Right ventricle myocardium inferior (tissue), 1 donor: ENCODE data around the gene TM9SF4. TPM values are rescaled to one million over a fixed set of nuclear protein-coding genes. Genes with fewer than 3 reads are reported as not detected.

Experiments
- ATAC-seq: fragments of 200-7000 bp; cut with Tn5 transposase; one replicate; pipeline ENCODE4 v1.9.1; 2020; ENCODE audit warnings: mild to moderate bottlenecking, moderate library complexity
- DNase-seq: peaks from one replicate; pipeline ENCODE4 v3.0.0; 2021; ENCODE audit errors: missing footprints
- intact Hi-C: fragments of 100-400 bp; cut with DNase I; formaldehyde crosslinking; loops from one replicate; pipeline ENCODE4 v1.11.0; 2022
- total RNA-seq: library from RNA; stranded (reverse); fragmentation: NEBNext Ultra II Directional; extraction: Animal tissue kit (Norgen Biotek cat#: 25700); gene quantifications from one replicate; pipeline ENCODE4 v1.2.1, GENCODE V29; 2021
- donor health status: DM: no; HTN: yes; CAD: no; lungs with severe emphysema.

Gene TM9SF4
- total RNA-seq, 1 donor from 2014 or later, result 25.3 TPM

DNA sequence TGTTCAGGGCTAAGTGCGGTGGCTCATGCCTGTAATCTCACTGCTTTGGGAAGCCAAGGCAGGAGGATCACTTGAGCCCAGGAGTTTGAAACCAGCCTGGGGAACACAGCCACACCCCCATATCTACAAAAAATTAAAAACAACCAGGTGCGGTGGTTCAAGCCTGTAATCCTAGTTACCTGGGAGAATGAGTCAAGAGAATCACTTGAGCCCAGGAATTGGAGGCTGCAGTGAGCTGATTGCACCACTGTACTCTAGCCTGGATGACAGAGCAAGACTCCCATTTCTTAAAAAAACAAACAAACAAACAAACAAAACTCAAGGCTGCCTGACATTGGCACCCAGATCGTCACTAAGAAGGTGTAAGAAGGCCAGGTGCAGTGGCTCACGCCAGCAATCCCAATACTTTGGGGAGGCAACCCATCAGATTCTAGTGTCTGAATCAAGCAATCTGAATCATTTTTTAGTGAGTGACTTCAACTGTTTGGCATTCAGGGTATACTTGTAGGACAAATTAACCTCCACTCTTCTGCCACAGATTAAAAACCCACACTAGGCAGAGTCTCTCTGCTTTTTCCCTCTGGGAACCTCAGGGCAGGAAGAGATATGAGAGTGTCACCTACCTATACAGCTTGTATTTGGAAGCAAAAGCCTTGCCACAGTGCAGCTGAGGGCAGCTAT is 91.9 kb downstream of the TM9SF4 start:
- intact Hi-C loops, result no loop called here
- no peak for DNase-seq
- no peak for ATAC-seq

DNA sequence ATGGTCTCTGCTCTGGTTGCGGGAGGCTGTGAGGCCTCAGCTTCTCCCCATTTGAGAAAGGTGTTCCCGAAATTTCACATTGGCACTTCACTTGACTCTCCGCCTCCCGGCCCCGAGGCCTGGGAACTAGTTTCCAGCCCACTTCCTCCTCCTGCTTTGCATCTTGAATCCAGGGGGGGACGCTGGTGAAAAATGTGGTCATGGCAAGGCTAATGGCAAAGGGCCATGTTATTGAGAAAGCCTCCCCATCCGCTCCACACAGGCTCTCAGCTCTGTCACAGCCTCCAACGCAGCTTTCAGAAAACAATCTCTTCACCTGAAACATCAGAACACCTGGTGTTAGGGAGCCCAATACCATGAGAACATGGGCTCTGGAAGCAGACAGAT is 92.5 kb downstream of the TM9SF4 start:
- ATAC-seq (no peak), DNase-seq (no peak)
- intact Hi-C loops, result no loop called here

DNA sequence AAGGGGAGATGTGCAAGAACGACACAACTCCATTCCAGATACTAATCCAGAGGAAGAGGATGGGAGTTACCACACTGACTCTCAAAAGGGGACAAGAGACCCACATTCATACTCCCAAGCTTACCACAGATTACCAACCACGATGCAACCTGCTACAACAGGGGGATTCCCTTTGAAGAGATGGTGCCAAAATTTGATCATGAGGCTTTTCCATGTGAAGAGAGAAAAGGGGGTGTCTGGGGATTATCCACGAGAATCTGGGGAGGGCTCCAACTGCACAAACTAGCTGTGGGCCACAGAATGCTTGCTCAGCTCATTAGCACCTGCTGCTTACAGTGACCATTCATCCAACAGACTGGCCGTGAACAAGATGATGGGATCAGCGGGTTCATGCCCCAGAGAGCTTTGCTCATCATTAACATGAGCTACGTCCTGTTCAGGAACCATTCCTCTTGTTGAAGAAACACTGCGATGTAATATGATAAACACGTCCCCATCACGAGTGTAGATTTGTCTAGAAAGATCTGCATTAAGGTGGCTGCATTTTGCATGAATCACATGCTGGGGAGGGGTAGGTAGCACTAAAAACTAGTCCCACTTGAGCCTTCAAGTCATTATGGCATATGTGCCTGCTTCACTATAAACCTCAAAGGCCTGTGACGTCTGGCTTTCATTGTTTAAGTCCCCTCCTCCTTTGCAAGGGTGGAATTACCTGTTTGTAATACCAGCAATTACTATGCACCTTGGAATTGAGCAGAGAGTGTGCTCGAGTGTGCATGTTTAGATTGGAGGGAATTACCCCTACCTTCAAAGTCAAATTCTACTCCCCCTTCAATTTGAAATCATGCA is 94.1 kb downstream of the TM9SF4 start:
- DNase-seq (no peak), ATAC-seq (no peak)
- intact Hi-C loops, result no loop called here

GRCh38 chr20:32204205-32205109 is 94.9 kb downstream of the TM9SF4 start:
- no peak for ATAC-seq
- intact Hi-C loops, result loop anchor here (5.0 kb wide), 4 partner anchors 78 to 153 kb away; partner anchors contain the start of gene ASXL1

GRCh38 chr20:32205110-32205842 is 95.8 kb downstream of the TM9SF4 start:
- intact Hi-C loops, result loop anchor here (5.0 kb wide), 4 partner anchors 77 to 152 kb away; partner anchors contain the start of gene ASXL1

More at GRCh38 chr20:32204205-32205109, 94.9 kb downstream of the TM9SF4 start:
- no peak for DNase-seq

GRCh38 chr20:32205843-32206759 is 96.6 kb downstream of the TM9SF4 start:
- DNase-seq (no peak), ATAC-seq (no peak)
- intact Hi-C loops, result loop anchor here (5.0 kb wide), 4 partner anchors 76 to 151 kb away; partner anchors contain the start of gene ASXL1

More at GRCh38 chr20:32205110-32205842, 95.8 kb downstream of the TM9SF4 start:
- ATAC-seq (no peak), DNase-seq (no peak)

DNA sequence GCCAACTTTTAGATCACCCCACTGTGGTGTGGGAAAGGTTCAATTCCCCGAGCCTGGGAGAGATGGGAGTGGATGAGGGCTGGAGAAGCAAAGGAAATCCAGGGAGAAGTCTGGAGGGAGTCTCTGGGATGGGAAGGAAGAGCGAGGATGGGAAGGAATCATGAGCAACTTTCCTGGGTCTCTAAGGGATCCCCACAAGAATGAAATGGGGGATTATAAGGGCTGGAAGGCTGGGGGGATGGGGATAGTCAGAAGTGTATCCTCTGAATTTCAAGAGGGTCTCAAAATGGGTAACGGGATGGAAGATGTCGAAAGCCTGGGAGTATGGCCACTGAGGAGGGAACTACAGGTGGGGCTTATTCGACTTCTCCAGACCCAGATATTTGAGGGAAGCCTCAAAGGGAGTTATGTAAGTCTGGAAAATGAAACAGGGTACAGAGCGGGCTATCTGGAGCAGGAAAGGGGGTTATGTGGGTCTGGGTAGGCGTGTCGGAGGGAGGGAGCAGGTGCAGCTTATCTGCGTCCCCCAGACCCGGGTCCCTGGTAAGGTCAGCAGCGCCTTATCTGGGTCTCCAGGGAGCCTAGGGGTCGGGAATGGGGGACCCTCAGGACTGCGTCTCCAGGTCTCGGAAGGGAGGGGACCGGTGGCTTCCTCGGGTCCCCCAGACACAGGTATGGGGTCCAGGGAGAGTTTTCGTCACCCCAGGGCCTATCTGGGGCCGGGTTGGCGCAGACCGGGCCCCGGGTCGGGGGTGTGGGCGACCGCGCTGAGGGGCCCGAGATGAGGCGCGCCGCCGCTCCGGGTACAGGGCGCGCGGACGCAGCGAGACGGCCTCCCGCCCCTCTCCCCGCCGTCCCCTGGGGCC is 97.5 kb downstream of the TM9SF4 start:
- peak; percentile 0 for ATAC-seq
- DNase-seq, result no peak
- intact Hi-C loops, result loop anchor here (5.0 kb wide), 4 partner anchors 75 to 150 kb away; partner anchors contain the start of gene ASXL1

GRCh38 chr20:32207626-32208498 is 98.3 kb downstream of the TM9SF4 start, which contains the start of the genes PLAGL2 and POFUT1:
PLAGL2 (minus strand) TSS chr20:32207743; CDS start chr20:32202178, 5,565 bp downstream.
POFUT1 (plus strand) TSS chr20:32207880; CDS start chr20:32207942, 62 bp downstream.
- DNase-seq (peak; percentile 96), ATAC-seq (peak; percentile 98)
- intact Hi-C loops, result loop anchor here (5.0 kb wide), 4 partner anchors 74 to 149 kb away; partner anchors contain the start of gene ASXL1

GRCh38 chr20:32208499-32209154 is 99.1 kb downstream of the TM9SF4 start:
- intact Hi-C loops, result loop anchor here (5.0 kb wide), 4 partner anchors 74 to 149 kb away; partner anchors contain the start of gene ASXL1
- DNase-seq (no peak), ATAC-seq (no peak)

- no peak for DNase-seq
- intact Hi-C loops, result loop anchor here (5.0 kb wide), 4 partner anchors 72 to 147 kb away; partner anchors contain the start of gene ASXL1
- no peak for ATAC-seq
Observed at GRCh38 chr20:32209850-32210605, 100.5 kb downstream of the TM9SF4 start.

DNA sequence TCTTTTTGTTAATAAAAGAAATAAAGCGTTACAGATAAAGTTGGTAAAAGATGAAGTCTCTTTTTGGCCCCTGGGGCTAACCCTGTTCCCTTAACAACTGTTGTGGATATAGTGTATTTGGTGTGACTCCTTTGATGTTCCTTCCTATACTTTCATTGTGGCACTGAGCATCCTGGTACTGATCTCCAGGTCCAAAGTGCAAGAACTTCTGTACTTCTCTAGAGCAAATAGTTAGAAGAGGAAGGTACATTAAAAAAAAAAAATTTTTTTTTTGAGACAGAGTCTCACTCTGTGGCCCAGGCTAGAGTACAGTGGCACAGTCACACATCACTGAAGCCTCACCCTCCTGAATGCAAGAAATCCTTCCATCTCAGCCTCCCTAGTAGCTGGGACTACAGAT is 104.4 kb downstream of the TM9SF4 start:
- intact Hi-C loops, result no loop called here
- DNase-seq, result no peak
- no peak for ATAC-seq

GRCh38 chr20:32215147-32215546 is 105.6 kb downstream of the TM9SF4 start:
- no peak for ATAC-seq
- intact Hi-C loops, result no loop called here
- DNase-seq, result peak; percentile 67

DNA sequence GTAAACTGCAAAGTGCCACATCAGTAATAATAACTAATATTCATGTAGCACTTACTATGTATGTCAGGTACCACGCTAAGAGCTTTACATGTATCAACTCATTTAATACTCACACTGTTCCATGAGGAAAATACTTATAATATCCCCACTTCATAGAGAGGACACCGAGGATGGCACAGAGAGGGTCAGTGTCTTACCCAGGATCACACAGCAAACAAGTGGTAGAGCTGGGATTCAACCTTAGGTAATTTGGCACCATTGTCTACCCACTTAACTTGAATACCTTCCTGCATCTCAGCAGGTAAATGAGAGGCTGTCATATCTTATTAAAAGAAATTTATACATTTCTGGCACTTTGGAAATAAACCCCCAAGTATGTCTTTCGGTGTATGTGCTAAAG is 106.2 kb downstream of the TM9SF4 start:
- DNase-seq, result no peak
- no peak for ATAC-seq
- intact Hi-C loops, result no loop called here
